ENCODE results near the gene PLEK2. TPM values are rescaled to one million over a fixed set of nuclear protein-coding genes. Genes with fewer than 3 reads are reported as not detected.
A peak's percentile ranks its signal among the peaks of the same experiment; 100 is the strongest.

The PLEK2 gene
- total and polyA plus RNA-seq, 11 donors = 0.30 to 2.6 (median 0.87) TPM; not detected in 4

GRCh38 chr14:67395876-67396189, 16.1 kb downstream of the PLEK2 start:
- intact Hi-C loops (cut with DNase I) = no loop called here
- 78 to 82% (median 81%) methylated on average over 5 of the region's 5 CpGs for WGBS, 4 donors
- Histone ChIP-seq H3K27ac (no peak overlapping the region), H3K9me3 (no peaks in the 10 kb centered on the region), H3K4me3 (no peak overlapping the region), H3K36me3 (no peaks in the 10 kb centered on the region), H3K4me1 (peaks cover 0 to 3% (median 0%) of the 10 kb centered on the region in 12 donors), H3K27me3 (no peaks in the 10 kb centered on the region)
- TF ChIP-seq POLR2A (IDR thresholded peaks at IDR 0.05) (no peak), CTCF (IDR thresholded peaks at IDR 0.05) (no peak)
- ATAC-seq (no peak), DNase-seq (no peak)

GRCh38 chr14:67395086-67395875, 16.7 kb downstream of the PLEK2 start:
- peak in 1 of 4 donors; percentile 26 for ATAC-seq
- no peak overlapping the region for H3K27ac ChIP-seq
- TF ChIP-seq POLR2A (IDR thresholded peaks at IDR 0.05) (no peak), CTCF (IDR thresholded peaks at IDR 0.05) (no peak)
- no peaks in the 10 kb centered on the region for H3K9me3 ChIP-seq
- 64 to 76% (median 69%) methylated on average over 14 to 16 of the region's 16 CpGs for WGBS, 4 donors
- no peaks in the 10 kb centered on the region for H3K36me3 ChIP-seq
- H3K4me1 ChIP-seq = peaks cover 0 to 3% (median 0%) of the 10 kb centered on the region in 12 donors
- H3K27me3 ChIP-seq = no peaks in the 10 kb centered on the region
- H3K4me3 ChIP-seq = no peak overlapping the region
- DNase-seq = no peak
- intact Hi-C loops (cut with DNase I) = no loop called here

- intact Hi-C loops (cut with DNase I) = no loop called here
- peaks cover 0 to 3% (median 0%) of the 10 kb centered on the region in 12 donors for H3K4me1 ChIP-seq
- no peaks in the 10 kb centered on the region for H3K27me3 ChIP-seq
These were observed 18.3 kb downstream of the PLEK2 start for GRCh38 chr14:67393689-67394088.

GRCh38 chr14:67392800-67393199, 19.2 kb downstream of the PLEK2 start:
- H3K9me3 ChIP-seq = no peaks in the 10 kb centered on the region
- WGBS, 4 donors = 74 to 85% (median 76%) methylated on average over 4 to 9 of the region's 9 CpGs
- intact Hi-C loops (cut with DNase I) = no loop called here
- no peaks in the 10 kb centered on the region for H3K27me3 ChIP-seq
- peak in 1 of 5 donors; percentile 62 for DNase-seq
- H3K36me3 ChIP-seq = no peaks in the 10 kb centered on the region
- H3K4me1 ChIP-seq = peaks cover 0 to 3% (median 0%) of the 10 kb centered on the region in 12 donors
- peak in 1 of 4 donors; percentile 17 for ATAC-seq
- TF ChIP-seq CTCF (IDR thresholded peaks at IDR 0.05) (no peak), POLR2A (IDR thresholded peaks at IDR 0.05) (no peak)
- H3K27ac ChIP-seq = no peak overlapping the region
- H3K4me3 ChIP-seq = no peak overlapping the region

More at GRCh38 chr14:67393689-67394088, 18.3 kb downstream of the PLEK2 start:
- TF ChIP-seq POLR2A (IDR thresholded peaks at IDR 0.05) (no peak), CTCF (IDR thresholded peaks at IDR 0.05) (no peak)
- Histone ChIP-seq H3K9me3 (no peaks in the 10 kb centered on the region), H3K27ac (no peak overlapping the region), H3K4me3 (no peak overlapping the region), H3K36me3 (no peaks in the 10 kb centered on the region)
- ATAC-seq (no peak), DNase-seq (no peak)
- WGBS, 4 donors = 74 to 87% (median 81%) methylated on average over 6 of the region's 6 CpGs
